Endodermal cell (in vitro differentiated cells): Measurements from ENCODE around the gene ZNF385D. TPM values are rescaled to one million over a fixed set of nuclear protein-coding genes. Genes with fewer than 3 reads are reported as not detected.

Experiments used
- DNase-seq: peaks from one replicate; pipeline ENCODE4 v3.0.0-alpha.2; 2017
- H3K27ac ChIP-seq: 2 replicates; pipeline ENCODE4 v1.5.1; 2013; ENCODE audit warnings: mild to moderate bottlenecking, low read depth, low read length, moderate library complexity
- H3K27me3 ChIP-seq: 2 replicates; pipeline ENCODE4 v1.6.1; 2013; ENCODE audit warnings: mild to moderate bottlenecking, low read length, moderate library complexity; ENCODE audit not compliant: insufficient read depth, control insufficient read depth, poor library complexity, severe bottlenecking
- H3K36me3 ChIP-seq: 2 replicates; pipeline ENCODE4 v1.7.0; 2013; ENCODE audit warnings: mild to moderate bottlenecking, low read length, moderate library complexity; ENCODE audit not compliant: control insufficient read depth, insufficient read depth
- H3K4me1 ChIP-seq: one replicate; pipeline ENCODE4 v1.7.0; 2013; ENCODE audit warnings: low read length; ENCODE audit not compliant: control insufficient read depth, insufficient read depth
- H3K4me3 ChIP-seq: 2 replicates; pipeline ENCODE4 v1.5.1; 2013; ENCODE audit warnings: mild to moderate bottlenecking, low read length, moderate library complexity
- H3K9ac ChIP-seq: 2 replicates; pipeline ENCODE4 v1.6.1; 2013; ENCODE audit warnings: mild to moderate bottlenecking, low read length, moderate library complexity; ENCODE audit not compliant: poor library complexity, severe bottlenecking; ENCODE audit errors: extremely low read depth
- H3K9me3 ChIP-seq: 2 replicates; pipeline ENCODE4 v1.6.1; 2013; ENCODE audit warnings: mild to moderate bottlenecking, low read length, moderate library complexity; ENCODE audit not compliant: control insufficient read depth
- H3K27ac Mint-ChIP-seq: 2 replicates; pipeline ENCODE4 v1.8.0; 2020; ENCODE audit warnings: mixed read lengths
- H3K27me3 Mint-ChIP-seq: 2 replicates; pipeline ENCODE4 v1.8.0; 2021; ENCODE audit warnings: mild to moderate bottlenecking, mixed read lengths; ENCODE audit not compliant: insufficient read depth
- H3K36me3 Mint-ChIP-seq: 2 replicates; pipeline ENCODE4 v1.8.0; 2020; ENCODE audit warnings: low read depth, mixed read lengths
- H3K4me1 Mint-ChIP-seq: 2 replicates; pipeline ENCODE4 v1.8.0; 2020; ENCODE audit warnings: mixed read lengths
- H3K4me3 Mint-ChIP-seq: 2 replicates; pipeline ENCODE4 v1.8.0; 2020; ENCODE audit warnings: mild to moderate bottlenecking, moderate library complexity, mixed read lengths
- H3K9me3 Mint-ChIP-seq: 2 replicates; pipeline ENCODE4 v1.8.0; 2020; ENCODE audit warnings: mild to moderate bottlenecking, mixed read lengths
- WGBS, 2 experiments: methylation state at CpG; one replicate each; pipeline versions ENCODE4 v1.1.5 to v1.1.7; 2013; ENCODE audit warnings: missing lambda C conversion rate in 2 of 2, mixed read lengths in 1 of 2; ENCODE audit not compliant: insufficient coverage in 1 of 2, insufficient read length in 1 of 2; 5-methylcytosine and 5-hydroxymethylcytosine counted together
- total RNA-seq, 2 donors: library from RNA; stranded (reverse); fragmentation: NEBNext Ultra II Directional in 1 of 2; extraction: Animal tissue kit (Norgen Biotek cat#: 25700) in 1 of 2; gene quantifications; 2 replicates in 1 of 2; 3 replicates in 1 of 2; pipeline ENCODE4 v1.2.1, GENCODE V29; 2021
- TF ChIP-seq, protein P1 (sequence below): fragments of 200-600 bp; sonication (generic); conservative IDR thresholded peaks from 2 replicates; pipeline ENCODE4 v1.5.0; 2021; ENCODE audit warnings: antibody characterized with exemption, mild to moderate bottlenecking

Gene ZNF385D
- total RNA-seq, 2 donors from 2014 or later = 1.1 to 3.7 TPM

DNA sequence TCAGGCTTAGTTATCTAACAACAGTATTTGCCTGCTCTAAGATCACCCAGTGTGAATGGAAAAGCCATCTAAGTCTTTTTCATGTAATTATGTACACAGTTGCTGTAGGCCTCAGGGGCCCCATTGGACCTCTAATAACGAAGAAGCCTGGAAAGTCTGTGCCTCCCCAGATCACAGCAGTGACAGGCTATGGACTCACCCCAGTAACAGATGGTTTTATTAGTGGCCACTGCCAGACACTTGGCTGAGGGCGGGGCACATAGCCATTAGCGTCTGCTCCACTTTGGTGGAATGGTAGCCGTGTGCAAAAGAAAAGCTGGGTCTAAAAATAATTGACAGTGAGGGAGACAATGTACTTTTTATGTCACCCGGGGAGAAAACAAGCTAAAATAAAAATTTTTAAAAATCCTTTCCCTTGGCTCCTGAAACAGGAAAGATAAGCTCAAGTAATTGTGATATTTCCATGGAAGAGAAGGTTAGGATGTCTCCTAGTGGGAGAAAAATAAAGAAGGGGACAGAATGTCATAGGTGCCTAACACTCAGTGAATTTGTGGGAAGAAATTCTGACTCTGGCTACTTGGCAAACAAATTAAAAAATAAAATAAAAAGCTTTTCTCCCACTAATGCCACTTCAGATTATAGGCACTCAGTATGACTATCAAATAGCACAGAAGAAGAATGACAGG is 44.3 kb upstream of the ZNF385D start:
- DNase-seq = no peak
- Mint-ChIP-seq H3K27me3 (peaks cover 2% of the 10 kb centered on the region), H3K27ac (no peak overlapping the region)

DNA sequence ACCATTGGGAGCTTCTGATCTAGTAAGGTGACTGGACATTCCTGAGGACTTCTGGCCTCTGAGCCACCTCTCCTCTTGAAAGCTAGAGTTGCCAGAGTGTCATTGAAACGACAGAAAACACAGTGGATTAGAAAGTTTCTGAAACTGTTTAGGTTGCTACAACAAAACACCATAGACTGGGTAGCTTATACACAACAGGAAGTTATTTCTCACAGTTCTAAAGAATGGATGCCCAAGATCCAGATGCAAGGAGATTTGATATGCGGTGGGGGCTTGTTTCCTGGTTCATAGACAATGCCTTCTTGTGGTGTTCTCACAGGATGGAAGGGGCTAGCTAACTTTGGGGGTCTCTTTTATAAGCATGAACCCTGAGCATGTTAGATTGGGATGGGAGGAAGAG is 43.3 kb upstream of the ZNF385D start:
- Mint-ChIP-seq H3K27ac (no peak overlapping the region), H3K4me1 (no peaks in the 10 kb centered on the region), H3K9me3 (no peaks in the 10 kb centered on the region), H3K36me3 (no peaks in the 10 kb centered on the region), H3K27me3 (peaks cover 2% of the 10 kb centered on the region), H3K4me3 (no peak overlapping the region)
- no peak overlapping the region for H3K4me3 ChIP-seq
- H3K9me3 ChIP-seq = peaks cover 3% of the 10 kb centered on the region
- no peaks in the 10 kb centered on the region for H3K4me1 ChIP-seq
- WGBS, 2 experiments = 93 to 100% methylated on average over 1 to 2 of the region's 2 CpGs
- no peaks in the 10 kb centered on the region for H3K27me3 ChIP-seq
- TF ChIP-seq, protein P1, sequence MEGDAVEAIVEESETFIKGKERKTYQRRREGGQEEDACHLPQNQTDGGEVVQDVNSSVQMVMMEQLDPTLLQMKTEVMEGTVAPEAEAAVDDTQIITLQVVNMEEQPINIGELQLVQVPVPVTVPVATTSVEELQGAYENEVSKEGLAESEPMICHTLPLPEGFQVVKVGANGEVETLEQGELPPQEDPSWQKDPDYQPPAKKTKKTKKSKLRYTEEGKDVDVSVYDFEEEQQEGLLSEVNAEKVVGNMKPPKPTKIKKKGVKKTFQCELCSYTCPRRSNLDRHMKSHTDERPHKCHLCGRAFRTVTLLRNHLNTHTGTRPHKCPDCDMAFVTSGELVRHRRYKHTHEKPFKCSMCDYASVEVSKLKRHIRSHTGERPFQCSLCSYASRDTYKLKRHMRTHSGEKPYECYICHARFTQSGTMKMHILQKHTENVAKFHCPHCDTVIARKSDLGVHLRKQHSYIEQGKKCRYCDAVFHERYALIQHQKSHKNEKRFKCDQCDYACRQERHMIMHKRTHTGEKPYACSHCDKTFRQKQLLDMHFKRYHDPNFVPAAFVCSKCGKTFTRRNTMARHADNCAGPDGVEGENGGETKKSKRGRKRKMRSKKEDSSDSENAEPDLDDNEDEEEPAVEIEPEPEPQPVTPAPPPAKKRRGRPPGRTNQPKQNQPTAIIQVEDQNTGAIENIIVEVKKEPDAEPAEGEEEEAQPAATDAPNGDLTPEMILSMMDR = no peak
- no peak overlapping the region for H3K9ac ChIP-seq
- H3K36me3 ChIP-seq = no peaks in the 10 kb centered on the region
- DNase-seq = no peak
- no peak overlapping the region for H3K27ac ChIP-seq

More for the DNA sequence above, 44.3 kb upstream of the ZNF385D start:
- no peak overlapping the region for H3K4me3 ChIP-seq
- peaks cover 13% of the 10 kb centered on the region for H3K9me3 ChIP-seq
- Mint-ChIP-seq H3K36me3 (no peaks in the 10 kb centered on the region), H3K9me3 (peaks cover 4% of the 10 kb centered on the region), H3K4me3 (no peak overlapping the region), H3K4me1 (no peaks in the 10 kb centered on the region)
- no peak overlapping the region for H3K9ac ChIP-seq
- WGBS, 2 experiments = 91 to 97% methylated on average over 4 to 5 of the region's 5 CpGs
- TF ChIP-seq, protein P1 = no peak
- H3K27ac ChIP-seq = no peak overlapping the region
- no peaks in the 10 kb centered on the region for H3K27me3 ChIP-seq
- H3K4me1 ChIP-seq = no peaks in the 10 kb centered on the region
- no peaks in the 10 kb centered on the region for H3K36me3 ChIP-seq

DNA sequence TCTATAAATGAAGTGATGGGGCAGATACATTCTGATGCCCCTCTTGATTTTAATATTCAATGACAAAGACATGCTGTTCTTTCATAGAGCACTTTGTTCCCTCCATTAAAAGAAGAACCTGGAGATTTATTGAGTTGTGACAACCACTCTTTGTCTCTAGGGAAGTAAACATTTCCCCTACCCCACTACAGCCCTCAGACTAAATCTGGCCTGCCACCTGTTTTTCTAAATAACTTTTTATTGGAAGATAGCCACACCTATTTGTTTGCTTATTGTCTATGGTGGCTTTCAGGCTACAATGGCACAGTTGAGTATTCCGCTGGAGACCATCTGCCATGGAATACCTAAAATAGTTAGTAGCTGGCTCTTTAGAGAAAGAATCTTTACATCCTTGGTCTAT is 41.2 kb upstream of the ZNF385D start:
- H3K4me3 Mint-ChIP-seq = no peak overlapping the region
- Histone ChIP-seq H3K27me3 (no peaks in the 10 kb centered on the region), H3K9me3 (peaks cover 12% of the 10 kb centered on the region), H3K4me1 (no peaks in the 10 kb centered on the region), H3K27ac (no peak overlapping the region), H3K4me3 (no peak overlapping the region), H3K36me3 (no peaks in the 10 kb centered on the region), H3K9ac (no peak overlapping the region)
- H3K4me1 Mint-ChIP-seq = no peaks in the 10 kb centered on the region
- WGBS, 2 experiments = 93% methylated on average over 1 of the region's 1 CpG; no CpG with 5 or more reads in 1 of the 2 experiments
- H3K36me3 Mint-ChIP-seq = no peaks in the 10 kb centered on the region
- H3K9me3 Mint-ChIP-seq = peaks cover 4% of the 10 kb centered on the region
- TF ChIP-seq, protein P1 = no peak
- peaks cover 2% of the 10 kb centered on the region for H3K27me3 Mint-ChIP-seq
- DNase-seq = no peak
- H3K27ac Mint-ChIP-seq = no peak overlapping the region
